GF-D8 (cell line): ENCODE data around the gene CCDC157.

Experiments
- DNase-seq: peaks from one replicate; lab custom pipeline; 2025; lab: John Stamatoyannopoulos, UW

Gene CCDC157

DNA sequence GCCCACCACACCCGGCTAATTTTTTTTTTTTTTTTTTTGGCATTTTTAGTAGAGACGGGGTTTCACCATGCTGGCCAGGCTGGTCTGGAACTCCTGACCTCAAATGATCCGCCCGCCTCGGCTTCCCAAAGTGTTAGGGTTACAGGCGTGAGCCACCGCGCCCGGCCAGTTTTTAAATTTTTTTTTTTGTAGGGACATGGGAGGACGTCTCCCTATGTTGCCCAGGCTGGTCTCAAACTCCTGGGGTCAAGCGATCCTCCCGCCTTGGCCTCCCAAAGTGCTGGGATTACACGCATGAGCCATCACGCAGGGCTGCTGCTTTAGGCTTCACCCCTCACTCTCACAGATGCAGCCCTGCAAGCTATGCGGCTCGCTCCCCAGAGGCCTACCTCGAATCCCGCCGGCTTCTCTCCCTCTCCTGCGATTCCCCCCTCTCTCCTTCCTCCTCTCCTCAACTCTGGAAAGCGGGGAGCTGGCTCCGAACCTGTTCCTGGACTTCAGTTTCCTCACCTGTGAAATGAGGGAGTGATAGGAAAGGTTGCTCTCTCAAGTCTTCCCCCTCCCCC lies 926 bp downstream of the CCDC157 start:
- no peak for DNase-seq

DNA sequence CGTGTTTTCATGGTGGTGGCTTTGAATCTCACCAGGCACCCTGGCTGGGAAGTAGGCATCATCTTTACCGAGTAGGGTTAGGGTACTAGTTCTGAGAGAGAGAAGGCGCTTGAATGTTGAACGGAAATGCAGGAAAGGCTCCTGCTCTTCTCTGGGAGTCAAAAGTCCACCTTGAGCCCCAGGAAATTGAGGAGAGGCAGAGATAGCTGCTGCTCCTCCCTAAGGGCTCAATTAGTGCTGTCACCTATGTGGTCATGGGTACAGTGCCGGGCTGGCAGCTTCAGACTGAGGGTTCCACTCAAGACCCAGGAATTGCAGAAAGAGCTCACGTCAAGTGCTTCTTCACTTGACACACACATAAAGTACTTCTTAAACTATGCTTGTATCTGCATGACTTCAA lies 1.7 kb downstream of the CCDC157 start:
- no peak for DNase-seq

- no peak for DNase-seq
Observed at GRCh38 chr22:30361916-30362650, 5.3 kb downstream of the CCDC157 start.

DNA sequence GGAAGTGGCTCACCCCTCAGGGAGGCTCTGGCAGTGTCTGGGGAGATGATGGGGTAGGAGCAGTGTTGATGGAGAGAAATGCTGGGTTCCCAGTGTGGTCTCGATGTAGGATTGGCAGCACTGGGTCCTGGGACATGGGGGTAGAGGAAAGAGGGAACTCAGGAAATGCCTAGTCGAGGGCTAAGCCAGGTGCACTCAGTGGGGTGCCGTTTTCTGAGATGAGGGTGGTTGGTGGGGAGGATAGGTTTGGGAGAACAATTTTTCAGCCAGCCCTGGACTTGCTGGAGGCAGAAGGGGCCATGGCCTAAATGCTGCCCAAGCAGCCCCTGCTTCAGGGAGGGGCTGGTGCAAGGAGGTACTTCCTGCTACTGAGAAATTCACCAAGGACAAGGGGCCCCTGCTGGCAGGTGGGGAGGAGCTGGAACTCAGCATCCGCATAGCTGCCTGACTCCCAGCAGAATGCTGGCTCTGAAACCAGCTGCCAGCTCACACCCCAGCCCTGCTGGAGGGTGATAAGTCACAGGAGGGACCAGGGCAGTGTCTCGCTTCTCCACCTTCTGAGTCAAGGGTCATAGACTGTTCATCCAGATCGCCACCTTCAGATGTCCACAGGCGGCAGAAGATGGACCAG lies 6.0 kb downstream of the CCDC157 start:
- no peak for DNase-seq

GRCh38 chr22:30365891-30366290 lies 9.1 kb downstream of the CCDC157 start:
- no peak for DNase-seq

DNA sequence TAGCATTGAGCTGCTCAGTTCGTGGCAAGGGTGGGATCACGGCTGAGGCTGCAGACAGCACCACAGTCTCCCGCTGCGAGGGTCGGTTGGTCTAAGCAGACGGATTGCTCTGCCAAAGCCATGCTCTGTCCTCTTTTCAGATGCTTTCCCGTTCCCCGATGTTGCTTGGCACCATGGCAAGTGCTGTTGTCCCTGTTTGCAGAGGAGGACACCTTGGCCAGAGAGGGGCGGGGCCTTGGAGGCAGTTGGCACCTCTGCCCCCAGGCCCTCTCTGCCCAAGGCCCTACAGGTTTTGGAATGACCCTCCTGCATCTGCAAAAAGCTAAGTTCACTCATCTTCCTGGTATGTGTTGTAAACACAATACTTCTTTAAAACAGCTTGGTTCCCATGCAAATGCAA lies 11.6 kb downstream of the CCDC157 start:
- no peak for DNase-seq

GRCh38 chr22:30370641-30371230 lies 13.9 kb downstream of the CCDC157 start:
- DNase-seq, result no peak

DNA sequence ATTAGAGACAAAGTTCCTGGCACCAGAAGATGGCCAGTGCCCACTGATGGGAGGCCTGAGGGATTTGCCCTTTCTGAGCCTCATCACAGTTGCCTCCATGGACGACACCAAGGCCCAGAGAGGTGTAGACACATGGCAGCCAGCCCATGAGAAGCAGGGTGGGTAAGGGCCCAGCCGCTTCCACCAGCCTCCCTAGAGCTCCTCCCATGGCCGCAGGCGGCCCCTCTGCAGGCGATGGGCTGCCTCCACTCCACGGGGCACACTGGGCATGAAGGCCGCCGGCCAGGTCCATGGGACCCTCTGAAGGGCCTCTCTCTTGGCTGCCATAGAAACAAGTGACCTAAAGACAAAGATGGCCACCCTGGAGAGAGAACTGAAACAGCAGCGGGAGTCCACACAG lies 14.5 kb downstream of the CCDC157 start:
- no peak for DNase-seq

DNA sequence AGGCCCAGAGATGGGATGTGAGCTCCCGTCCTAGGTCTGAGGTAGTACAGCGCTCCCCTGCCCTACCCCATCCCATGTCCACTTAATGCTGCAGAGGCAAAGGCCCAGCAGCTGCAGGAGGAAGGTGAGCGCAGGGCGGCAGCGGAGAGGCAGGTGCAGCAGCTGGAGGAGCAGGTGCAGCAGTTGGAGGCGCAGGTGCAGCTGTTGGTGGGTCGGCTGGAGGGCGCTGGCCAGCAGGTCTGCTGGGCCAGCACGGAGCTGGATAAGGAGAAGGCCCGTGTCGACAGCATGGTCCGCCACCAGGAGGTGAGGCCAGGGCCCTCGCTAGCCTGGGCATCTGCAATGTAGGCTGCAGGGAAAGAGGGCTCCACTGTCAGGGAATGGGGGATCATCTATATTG lies 15.2 kb downstream of the CCDC157 start:
- DNase-seq, result no peak

DNA sequence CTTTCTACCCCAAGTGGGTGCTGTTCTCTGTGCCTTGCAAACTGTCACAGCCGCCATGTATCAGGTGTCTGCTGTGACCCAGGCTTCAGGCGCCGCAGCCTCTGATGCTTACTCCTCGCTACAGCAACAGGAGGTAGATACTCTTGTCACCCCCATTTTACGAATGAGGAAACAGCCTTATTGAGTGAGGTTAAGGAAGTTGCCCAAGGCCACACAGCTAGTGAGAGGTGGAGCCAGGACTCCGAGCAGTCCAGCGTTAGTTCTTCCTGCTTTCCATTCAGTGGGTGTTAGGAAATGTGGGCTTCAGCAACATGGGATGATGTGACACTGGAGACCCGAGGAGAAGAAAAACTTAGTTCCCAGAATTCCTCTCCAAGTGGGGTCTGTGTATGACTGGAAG lies 16.1 kb downstream of the CCDC157 start:
- peak; percentile 83 for DNase-seq

- DNase-seq, result no peak
Observed at GRCh38 chr22:30373331-30374325, 16.8 kb downstream of the CCDC157 start.

DNA sequence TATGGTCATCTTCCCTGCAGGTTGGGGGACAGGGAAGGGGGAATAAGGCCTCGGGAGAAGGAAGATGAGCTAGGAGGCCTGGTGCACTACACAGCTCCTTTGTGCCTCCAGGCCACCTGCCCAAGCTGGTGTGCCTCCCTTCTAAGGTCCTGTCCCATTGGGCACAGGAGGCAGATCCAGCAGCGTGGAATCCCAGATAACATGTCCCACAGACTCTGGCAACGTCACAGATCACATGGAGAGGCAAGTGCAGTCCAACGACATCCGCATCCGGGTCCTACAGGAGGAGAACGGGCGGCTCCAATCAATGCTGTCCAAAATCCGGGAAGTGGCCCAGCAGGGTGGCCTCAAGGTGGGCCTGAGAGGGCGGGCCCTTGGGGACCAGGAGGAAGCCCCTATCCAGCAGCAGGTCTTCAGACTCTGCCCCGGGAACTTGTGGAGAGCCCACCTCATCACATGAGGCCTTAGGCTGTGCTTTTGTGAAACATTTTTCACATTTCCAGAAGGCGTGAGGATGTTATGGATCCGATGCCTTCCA lies 18.6 kb downstream of the CCDC157 start:
- DNase-seq, result no peak

- DNase-seq, result no peak
Observed at GRCh38 chr22:30380011-30380410, 23.2 kb downstream of the CCDC157 start.

DNA sequence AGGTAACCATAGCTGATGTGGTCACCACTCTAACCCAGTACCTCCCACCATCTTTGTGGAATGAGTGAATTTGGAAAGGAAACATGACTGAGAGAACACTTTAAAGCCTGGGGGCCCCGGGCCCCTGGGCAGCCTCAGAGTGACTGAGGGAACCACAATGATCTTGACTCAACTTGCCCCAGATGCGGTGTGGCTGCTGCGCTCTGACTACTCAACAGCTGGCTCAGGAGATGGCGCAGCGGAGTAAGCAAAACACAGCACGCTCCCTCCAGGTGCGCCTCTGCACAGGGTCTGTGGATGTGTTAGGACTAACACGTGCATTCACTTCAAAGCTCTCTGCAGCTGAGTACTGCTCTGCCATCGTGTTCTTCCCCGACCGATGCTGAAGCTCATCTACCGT lies 24.5 kb downstream of the CCDC157 start:
- DNase-seq, result no peak

- DNase-seq, result no peak
Observed at GRCh38 chr22:30382340-30382739, 25.5 kb downstream of the CCDC157 start.

DNA sequence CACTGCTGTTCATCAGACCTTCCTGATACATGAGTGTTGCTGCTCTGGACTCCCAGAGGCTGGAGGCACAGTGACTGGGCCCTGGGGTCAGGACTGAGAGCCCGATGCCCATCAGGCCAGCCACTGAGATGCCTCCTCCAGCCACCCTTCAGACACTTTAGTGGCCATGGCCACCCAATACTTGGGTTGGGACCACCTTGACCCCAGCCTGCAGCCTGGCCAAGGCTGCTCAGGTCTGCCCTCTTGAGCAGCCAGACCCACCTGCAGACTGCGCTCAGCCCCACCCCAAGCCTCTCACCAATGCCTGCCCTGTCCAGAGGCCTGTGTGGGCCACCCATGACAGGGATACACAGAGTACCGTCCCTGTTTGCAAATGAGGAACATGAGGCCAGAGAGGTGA lies 26.3 kb downstream of the CCDC157 start:
- no peak for DNase-seq

DNA sequence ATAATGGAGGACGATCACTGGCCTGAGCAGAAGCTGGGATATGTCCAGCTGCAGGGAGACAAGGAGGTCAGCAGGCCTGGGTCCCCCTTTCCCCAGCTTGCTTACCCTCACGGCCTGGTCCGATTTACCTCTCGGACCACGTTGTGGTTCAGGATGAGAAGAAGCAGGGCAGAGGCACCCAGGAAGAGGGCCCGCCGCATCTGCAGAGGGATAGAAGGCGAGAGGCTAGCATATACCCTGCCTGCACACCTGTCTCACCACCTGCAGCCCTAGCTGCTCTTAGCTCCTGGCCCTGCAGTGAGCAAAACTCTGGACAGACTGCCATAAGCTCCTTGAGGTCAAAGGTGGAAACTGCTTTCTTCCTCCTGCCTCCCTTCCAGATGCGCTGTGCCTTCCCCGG lies 29.1 kb downstream of the CCDC157 start:
- no peak for DNase-seq

DNA sequence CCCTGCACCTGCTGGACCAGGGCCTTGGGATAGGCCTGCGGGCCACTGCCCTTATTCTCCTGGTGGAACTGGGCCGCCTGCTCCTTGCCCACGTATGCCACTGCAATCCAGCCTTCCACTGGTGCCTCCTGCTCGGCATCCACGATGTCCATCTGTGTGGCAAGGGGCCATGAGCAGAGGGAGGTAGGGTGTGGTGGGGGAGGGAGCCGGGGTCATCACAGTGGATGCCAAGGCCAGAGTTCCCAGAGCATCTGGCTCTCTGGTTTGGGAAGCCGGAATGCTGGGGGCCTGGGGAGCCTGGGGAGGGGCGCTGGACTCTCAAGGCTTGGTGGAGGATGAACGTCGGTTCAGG lies 29.8 kb downstream of the CCDC157 start:
- no peak for DNase-seq

DNA sequence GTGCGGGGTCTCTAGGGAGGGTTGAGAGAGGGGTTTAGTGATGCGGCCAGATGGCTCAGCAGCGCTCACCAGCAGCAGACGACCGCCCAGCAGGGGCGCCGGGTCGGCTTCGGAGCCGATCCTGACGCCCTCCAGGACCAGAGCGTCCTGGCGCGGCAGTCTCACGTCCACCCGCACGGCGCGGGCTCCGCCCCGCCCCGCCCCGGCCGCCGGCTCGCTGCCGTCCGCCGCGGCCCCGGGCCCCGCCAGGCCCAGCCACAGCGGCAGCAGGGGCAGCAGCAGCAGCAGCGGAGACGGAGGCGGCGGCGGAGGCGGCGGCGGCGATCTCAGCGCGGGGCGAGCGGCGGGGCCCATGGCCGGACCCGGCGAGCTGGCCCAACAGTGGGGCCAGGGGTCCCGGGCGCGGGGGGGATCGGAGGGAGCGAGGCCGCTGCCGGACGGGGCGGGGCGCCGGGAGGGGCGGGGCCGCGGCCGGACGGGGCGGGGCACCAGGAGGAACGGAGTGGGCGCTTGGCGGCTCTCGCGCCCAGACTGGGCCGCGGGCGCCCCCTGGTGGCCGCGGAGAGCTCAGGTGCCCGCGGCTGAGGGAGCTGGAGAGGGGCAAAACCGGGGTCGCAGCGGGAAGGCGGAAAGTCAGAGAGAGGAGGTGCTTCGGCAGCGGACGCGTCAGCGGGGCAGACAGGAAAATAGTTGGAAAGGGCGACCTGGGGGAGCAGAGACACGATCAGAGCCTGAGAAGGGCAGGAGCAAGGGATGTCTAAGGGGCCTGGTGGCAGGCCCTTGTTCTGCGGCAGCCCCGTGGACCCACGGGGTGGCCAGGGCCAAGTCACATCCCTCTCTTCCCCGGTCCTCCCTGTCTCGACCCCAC lies 30.4 kb downstream of the CCDC157 start, which contains the start of gene RNF215:
Gene RNF215, minus strand, starts transcription at position 452 of the 868 bp plus-strand sequence. Its CDS starts 98 bp downstream, at position 354.
- peak; percentile 16 for DNase-seq

DNA sequence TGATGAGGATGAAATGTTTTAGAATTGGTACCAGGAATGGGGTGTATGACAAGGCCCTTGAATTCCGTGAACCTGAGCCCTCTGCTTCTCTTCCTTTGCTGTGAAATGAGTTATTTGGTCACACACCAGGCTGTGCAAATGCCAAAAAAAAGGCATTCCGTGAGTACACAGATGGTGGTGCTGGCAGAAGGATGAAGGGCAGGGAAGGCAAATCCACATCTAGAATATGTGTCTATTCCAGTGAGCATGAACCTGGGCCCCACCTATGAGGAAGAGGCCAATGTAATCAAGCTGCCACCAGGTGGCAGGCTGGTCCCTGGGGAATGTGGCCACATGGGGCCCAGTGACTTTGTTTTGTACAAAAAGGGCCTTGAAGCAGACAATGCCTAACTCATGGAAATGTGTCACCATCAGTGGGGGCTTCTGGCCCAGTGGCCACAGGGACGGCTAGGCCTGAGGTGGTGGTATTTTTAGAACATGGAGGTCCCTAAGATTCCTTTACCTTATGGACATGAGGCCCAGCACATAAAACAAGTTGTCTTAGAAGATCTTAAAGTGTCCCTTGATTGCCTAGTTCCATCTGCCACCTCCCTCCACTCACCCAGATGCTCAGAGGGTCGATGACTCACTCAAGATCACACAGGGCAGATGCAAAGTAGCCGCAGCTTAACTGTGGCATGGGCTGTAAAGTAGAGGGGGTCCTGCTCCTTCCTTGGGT lies 34.3 kb downstream of the CCDC157 start:
- DNase-seq, result peak; percentile 64
